GM12878 (cell line): Measurements from ENCODE around the gene INHBC. TPM values are rescaled to one million over a fixed set of nuclear protein-coding genes. Genes with fewer than 3 reads are reported as not detected.

ENCODE experiments used
- BHLHE40 ChIP-seq, 2 experiments: fragments of 450-650 bp in 1 of 2; IDR thresholded peaks; 2 replicates each; pipeline ENCODE4 v1.6.1; 2011 to 2017; ENCODE audit warnings: low read depth in 2 of 2, borderline replicate concordance in 1 of 2, improper control_type of control experiment in 1 of 2, low read length in 1 of 2, mild to moderate bottlenecking in 1 of 2
- ELK1 ChIP-seq: IDR thresholded peaks from 2 replicates; pipeline ENCODE4 v1.6.1; 2012; ENCODE audit warnings: low read depth, low read length, improper control_type of control experiment
- EZH2 ChIP-seq: IDR thresholded peaks from 2 replicates; pipeline ENCODE4 v1.6.1; 2012; ENCODE audit warnings: low read depth, mild to moderate bottlenecking, control low read depth, inconsistent platforms, low read length, borderline replicate concordance; ENCODE audit not compliant: control insufficient read depth
- IKZF2 ChIP-seq, 2 experiments: fragments of 450-650 bp; IDR thresholded peaks; 2 replicates each; pipeline ENCODE4 v1.6.1; 2017; ENCODE audit warnings: mild to moderate bottlenecking in 2 of 2, moderate library complexity in 2 of 2
- MEF2B ChIP-seq: fragments of 450-650 bp; IDR thresholded peaks from 2 replicates; pipeline ENCODE4 v1.6.1; 2018; ENCODE audit warnings: mild to moderate bottlenecking, moderate library complexity; ENCODE audit not compliant: partially characterized antibody, poor library complexity, severe bottlenecking
- MXI1 ChIP-seq: fragments of 150-350 bp; IDR thresholded peaks from 2 replicates; pipeline ENCODE4 v1.6.1; 2011; ENCODE audit warnings: low read depth, mild to moderate bottlenecking, inconsistent platforms, low read length, improper control_type of control experiment
- NR2C2 ChIP-seq: IDR thresholded peaks from 2 replicates; pipeline ENCODE4 v1.6.1; 2011; ENCODE audit warnings: borderline replicate concordance, low read depth; ENCODE audit not compliant: control insufficient read depth, insufficient read length
- PML ChIP-seq: IDR thresholded peaks from 2 replicates; pipeline ENCODE4 v1.6.1; 2012; ENCODE audit warnings: low read length, inconsistent platforms
- POLR2AphosphoS5 ChIP-seq: IDR thresholded peaks from 2 replicates; pipeline ENCODE4 v1.6.1; 2011; ENCODE audit warnings: mild to moderate bottlenecking, low read length, inconsistent platforms
- SMARCA5 ChIP-seq: fragments of 450-650 bp; IDR thresholded peaks from 2 replicates; pipeline ENCODE4 v1.6.1; 2017; ENCODE audit warnings: mild to moderate bottlenecking
- STAT1 ChIP-seq: fragments of 450-650 bp; conservative IDR thresholded peaks from 2 replicates; pipeline ENCODE4 v1.6.1; 2014; ENCODE audit warnings: antibody characterized with exemption, mild to moderate bottlenecking
- STAT3 ChIP-seq: IDR thresholded peaks from 2 replicates; pipeline ENCODE4 v1.6.1; 2011; ENCODE audit warnings: low read depth, low read length, improper control_type of control experiment
- TCF3 ChIP-seq: IDR thresholded peaks from 2 replicates; pipeline ENCODE4 v1.6.1; 2012; ENCODE audit warnings: low read depth, mild to moderate bottlenecking, low read length, borderline replicate concordance; ENCODE audit not compliant: insufficient read depth
- ZNF622 ChIP-seq: fragments of 450-650 bp; IDR thresholded peaks from 2 replicates; pipeline ENCODE4 v1.6.1; 2017; ENCODE audit warnings: mild to moderate bottlenecking, inconsistent platforms
- polyA plus RNA-seq, 11 experiments: library from polyadenylated mRNA; depleted of rRNA in 4 of 11; unstranded in 6 of 11; stranded (reverse) in 5 of 11; fragments of >200 nt; fragmentation: Nextera tagmentation in 4 of 11; fragmentation: Illumina TruSeq in 1 of 11; extraction: Ambion mirVana in 4 of 11; extraction: Trizol in 1 of 11; gene quantifications; 1 replicate in 1 of 11; 2 replicates in 10 of 11; pipeline versions ENCODE4 v1.2.1 to v1.2.3, GENCODE V29; 2011 to 2016; ENCODE audit warnings: inconsistent platforms in 2 of 11, missing spikeins in 2 of 11, low read depth in 1 of 11
- total RNA-seq, 4 experiments: library from RNA; depleted of rRNA in 3 of 4; stranded (reverse); fragments of >200 nt in 3 of 4; fragmentation: Illumina TruSeq in 1 of 4; extraction: Trizol in 1 of 4; gene quantifications; 2 replicates each; pipeline versions ENCODE4 v1.2.1 to v1.2.3, GENCODE V29; 2013 to 2021
- TF ChIP-seq, protein P1 (sequence below): fragments of 450-650 bp; formaldehyde crosslinking; IDR thresholded peaks from 2 replicates; pipeline ENCODE4 v1.4.0; 2022; ENCODE audit warnings: mild to moderate bottlenecking, moderate library complexity
- TF ChIP-seq, protein P2 (sequence below): IDR thresholded peaks from 2 replicates; pipeline ENCODE4 v1.6.1; 2012; ENCODE audit warnings: improper control_type of control experiment, low read depth, low read length; ENCODE audit not compliant: insufficient replicate concordance
- TF ChIP-seq, protein P3 (sequence below): fragments of 450-650 bp; IDR thresholded peaks from 2 replicates; pipeline ENCODE4 v1.6.1; 2017; ENCODE audit warnings: mild to moderate bottlenecking, low read depth, inconsistent platforms; ENCODE audit not compliant: poor library complexity, severe bottlenecking

The INHBC gene
- total and polyA plus RNA-seq, 10 of the 15 experiments (the other 5 are each of a cell fraction or from before 2014, with no cell fraction given): 0.04 to 0.22 (median 0.13) TPM; not detected in 5

DNA sequence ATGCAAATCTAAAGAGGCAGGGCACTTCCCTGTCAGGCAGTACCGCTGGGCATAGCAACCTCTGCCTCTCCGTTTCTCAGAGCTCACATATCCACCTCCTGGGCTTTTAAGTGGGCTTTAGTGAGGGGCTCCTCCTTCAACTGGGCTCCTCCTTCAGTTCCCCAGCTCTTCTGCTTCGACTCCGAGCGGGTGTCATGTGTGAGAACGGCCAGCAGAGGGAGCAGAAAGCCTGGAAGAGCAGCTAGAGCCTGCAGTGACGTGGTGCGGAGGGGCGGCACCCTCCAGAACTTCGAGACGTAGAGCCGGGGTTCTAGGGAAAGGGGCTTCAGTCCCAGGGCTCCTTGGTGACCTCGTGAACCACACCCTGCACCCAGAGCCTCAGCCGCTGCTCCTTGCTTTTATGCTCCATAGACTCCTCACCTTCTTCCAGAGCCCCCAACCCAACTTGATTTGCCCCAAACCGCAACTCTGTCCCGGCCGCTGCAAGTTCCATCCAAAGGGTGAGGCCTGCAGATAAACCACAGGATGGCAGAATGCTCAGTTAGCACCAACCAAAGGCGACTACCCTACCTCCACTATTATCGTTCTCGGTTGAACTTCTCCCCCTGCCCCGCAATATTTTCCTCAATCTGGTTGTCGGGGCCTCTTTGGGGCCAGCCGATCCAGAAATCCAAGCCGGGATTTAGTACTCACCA lies 24.6 kb downstream of the INHBC start (continued):
- TF ChIP-seq NR2C2 (no peak), PML (no peak), TCF3 (no peak), MEF2B (no peak), STAT3 (no peak), POLR2AphosphoS5 (no peak; the same call in 1 of the 2 replicates), MXI1 (no peak), IKZF2 (IDR thresholded peaks at IDR 0.05) (peak; percentile 34 to 45), STAT1 (no peak; the same call in 1 of the 2 replicates), ZNF622 (no peak), BHLHE40 (IDR thresholded peaks at IDR 0.05; ENCODE audit: borderline replicate concordance in 1 of 2, low read depth in 2 of 2, low read length in 1 of 2) (peak; percentile 43 to 49; a peak in 1 of 4 replicates), SMARCA5 (peak; percentile 52; the same call in 1 of the 2 replicates), EZH2 (no peak), ELK1 (peak; percentile 31; the same call in 1 of the 2 replicates)
- TF ChIP-seq, protein P1, sequence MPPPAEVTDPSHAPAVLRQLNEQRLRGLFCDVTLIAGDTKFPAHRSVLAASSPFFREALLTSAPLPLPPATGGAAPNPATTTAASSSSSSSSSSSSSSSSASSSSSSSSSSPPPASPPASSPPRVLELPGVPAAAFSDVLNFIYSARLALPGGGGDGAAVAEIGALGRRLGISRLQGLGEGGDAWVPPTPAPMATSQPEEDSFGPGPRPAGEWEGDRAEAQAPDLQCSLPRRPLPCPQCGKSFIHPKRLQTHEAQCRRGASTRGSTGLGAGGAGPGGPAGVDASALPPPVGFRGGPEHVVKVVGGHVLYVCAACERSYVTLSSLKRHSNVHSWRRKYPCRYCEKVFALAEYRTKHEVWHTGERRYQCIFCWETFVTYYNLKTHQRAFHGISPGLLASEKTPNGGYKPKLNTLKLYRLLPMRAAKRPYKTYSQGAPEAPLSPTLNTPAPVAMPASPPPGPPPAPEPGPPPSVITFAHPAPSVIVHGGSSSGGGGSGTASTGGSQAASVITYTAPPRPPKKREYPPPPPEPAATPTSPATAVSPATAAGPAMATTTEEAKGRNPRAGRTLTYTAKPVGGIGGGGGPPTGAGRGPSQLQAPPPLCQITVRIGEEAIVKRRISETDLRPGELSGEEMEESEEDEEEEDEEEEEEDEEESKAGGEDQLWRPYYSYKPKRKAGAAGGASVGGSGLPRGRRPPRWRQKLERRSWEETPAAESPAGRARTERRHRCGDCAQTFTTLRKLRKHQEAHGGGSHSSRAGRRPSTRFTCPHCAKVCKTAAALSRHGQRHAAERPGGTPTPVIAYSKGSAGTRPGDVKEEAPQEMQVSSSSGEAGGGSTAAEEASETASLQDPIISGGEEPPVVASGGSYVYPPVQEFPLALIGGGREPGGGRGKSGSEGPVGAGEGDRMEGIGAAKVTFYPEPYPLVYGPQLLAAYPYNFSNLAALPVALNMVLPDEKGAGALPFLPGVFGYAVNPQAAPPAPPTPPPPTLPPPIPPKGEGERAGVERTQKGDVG: no peak
- TF ChIP-seq, protein P2, sequence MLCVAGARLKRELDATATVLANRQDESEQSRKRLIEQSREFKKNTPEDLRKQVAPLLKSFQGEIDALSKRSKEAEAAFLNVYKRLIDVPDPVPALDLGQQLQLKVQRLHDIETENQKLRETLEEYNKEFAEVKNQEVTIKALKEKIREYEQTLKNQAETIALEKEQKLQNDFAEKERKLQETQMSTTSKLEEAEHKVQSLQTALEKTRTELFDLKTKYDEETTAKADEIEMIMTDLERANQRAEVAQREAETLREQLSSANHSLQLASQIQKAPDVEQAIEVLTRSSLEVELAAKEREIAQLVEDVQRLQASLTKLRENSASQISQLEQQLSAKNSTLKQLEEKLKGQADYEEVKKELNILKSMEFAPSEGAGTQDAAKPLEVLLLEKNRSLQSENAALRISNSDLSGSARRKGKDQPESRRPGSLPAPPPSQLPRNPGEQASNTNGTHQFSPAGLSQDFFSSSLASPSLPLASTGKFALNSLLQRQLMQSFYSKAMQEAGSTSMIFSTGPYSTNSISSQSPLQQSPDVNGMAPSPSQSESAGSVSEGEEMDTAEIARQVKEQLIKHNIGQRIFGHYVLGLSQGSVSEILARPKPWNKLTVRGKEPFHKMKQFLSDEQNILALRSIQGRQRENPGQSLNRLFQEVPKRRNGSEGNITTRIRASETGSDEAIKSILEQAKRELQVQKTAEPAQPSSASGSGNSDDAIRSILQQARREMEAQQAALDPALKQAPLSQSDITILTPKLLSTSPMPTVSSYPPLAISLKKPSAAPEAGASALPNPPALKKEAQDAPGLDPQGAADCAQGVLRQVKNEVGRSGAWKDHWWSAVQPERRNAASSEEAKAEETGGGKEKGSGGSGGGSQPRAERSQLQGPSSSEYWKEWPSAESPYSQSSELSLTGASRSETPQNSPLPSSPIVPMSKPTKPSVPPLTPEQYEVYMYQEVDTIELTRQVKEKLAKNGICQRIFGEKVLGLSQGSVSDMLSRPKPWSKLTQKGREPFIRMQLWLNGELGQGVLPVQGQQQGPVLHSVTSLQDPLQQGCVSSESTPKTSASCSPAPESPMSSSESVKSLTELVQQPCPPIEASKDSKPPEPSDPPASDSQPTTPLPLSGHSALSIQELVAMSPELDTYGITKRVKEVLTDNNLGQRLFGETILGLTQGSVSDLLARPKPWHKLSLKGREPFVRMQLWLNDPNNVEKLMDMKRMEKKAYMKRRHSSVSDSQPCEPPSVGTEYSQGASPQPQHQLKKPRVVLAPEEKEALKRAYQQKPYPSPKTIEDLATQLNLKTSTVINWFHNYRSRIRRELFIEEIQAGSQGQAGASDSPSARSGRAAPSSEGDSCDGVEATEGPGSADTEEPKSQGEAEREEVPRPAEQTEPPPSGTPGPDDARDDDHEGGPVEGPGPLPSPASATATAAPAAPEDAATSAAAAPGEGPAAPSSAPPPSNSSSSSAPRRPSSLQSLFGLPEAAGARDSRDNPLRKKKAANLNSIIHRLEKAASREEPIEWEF: no peak
- TF ChIP-seq, protein P3, sequence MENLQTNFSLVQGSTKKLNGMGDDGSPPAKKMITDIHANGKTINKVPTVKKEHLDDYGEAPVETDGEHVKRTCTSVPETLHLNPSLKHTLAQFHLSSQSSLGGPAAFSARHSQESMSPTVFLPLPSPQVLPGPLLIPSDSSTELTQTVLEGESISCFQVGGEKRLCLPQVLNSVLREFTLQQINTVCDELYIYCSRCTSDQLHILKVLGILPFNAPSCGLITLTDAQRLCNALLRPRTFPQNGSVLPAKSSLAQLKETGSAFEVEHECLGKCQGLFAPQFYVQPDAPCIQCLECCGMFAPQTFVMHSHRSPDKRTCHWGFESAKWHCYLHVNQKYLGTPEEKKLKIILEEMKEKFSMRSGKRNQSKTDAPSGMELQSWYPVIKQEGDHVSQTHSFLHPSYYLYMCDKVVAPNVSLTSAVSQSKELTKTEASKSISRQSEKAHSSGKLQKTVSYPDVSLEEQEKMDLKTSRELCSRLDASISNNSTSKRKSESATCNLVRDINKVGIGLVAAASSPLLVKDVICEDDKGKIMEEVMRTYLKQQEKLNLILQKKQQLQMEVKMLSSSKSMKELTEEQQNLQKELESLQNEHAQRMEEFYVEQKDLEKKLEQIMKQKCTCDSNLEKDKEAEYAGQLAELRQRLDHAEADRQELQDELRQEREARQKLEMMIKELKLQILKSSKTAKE: peak; percentile 34
